Osteoblast (primary cell): ENCODE results near the gene KLHDC7B. TPM values are rescaled to one million over a fixed set of nuclear protein-coding genes. Genes with fewer than 3 reads are reported as not detected.

Experiments used
- DNase-seq: peaks from one replicate; pipeline ENCODE4 v3.0.0; 2011; ENCODE audit warnings: low spot score, mixed read lengths; ENCODE audit not compliant: insufficient read length; ENCODE audit errors: missing footprints
- H2AFZ ChIP-seq: 2 replicates; pipeline ENCODE4 v1.6.0; 2011; ENCODE audit warnings: mild to moderate bottlenecking, low read length
- H3K27ac ChIP-seq: 2 replicates; pipeline ENCODE4 v1.5.1; 2011; ENCODE audit warnings: mild to moderate bottlenecking, low read depth, low read length, moderate library complexity
- H3K27me3 ChIP-seq: 2 replicates; pipeline ENCODE4 v1.6.0; 2012; ENCODE audit warnings: mild to moderate bottlenecking, control low read depth, inconsistent platforms, low read length, moderate library complexity; ENCODE audit not compliant: insufficient read depth
- H3K36me3 ChIP-seq: 2 replicates; pipeline ENCODE4 v1.5.1; 2011; ENCODE audit warnings: mild to moderate bottlenecking, low read length, control low read depth, moderate library complexity; ENCODE audit not compliant: insufficient read depth
- H3K4me1 ChIP-seq: 2 replicates; pipeline ENCODE4 v1.5.1; 2011; ENCODE audit warnings: mild to moderate bottlenecking, low read length, control low read depth, moderate library complexity; ENCODE audit not compliant: insufficient read depth
- H3K4me2 ChIP-seq: 2 replicates; pipeline ENCODE4 v1.6.0; 2011; ENCODE audit warnings: mild to moderate bottlenecking, low read length; ENCODE audit not compliant: insufficient read depth
- H3K4me3 ChIP-seq: fragments of 200-600 bp; sonication (generic); 3 replicates; pipeline ENCODE4 v1.5.1; 2012; ENCODE audit warnings: mild to moderate bottlenecking, low read length, inconsistent platforms; ENCODE audit not compliant: insufficient read depth
- H3K79me2 ChIP-seq: 2 replicates; pipeline ENCODE4 v1.6.0; 2012; ENCODE audit warnings: mild to moderate bottlenecking, low read length, control low read depth, inconsistent platforms; ENCODE audit not compliant: insufficient read depth
- H3K9me3 ChIP-seq: 2 replicates; pipeline ENCODE4 v1.5.1; 2011; ENCODE audit warnings: low read depth, low read length, control low read depth
- H4K20me1 ChIP-seq: 2 replicates; pipeline ENCODE4 v1.6.0; 2012; ENCODE audit warnings: mild to moderate bottlenecking, low read length, control low read depth; ENCODE audit not compliant: insufficient read depth
- CTCF ChIP-seq: IDR thresholded peaks from 2 replicates; pipeline ENCODE4 v1.5.1; 2011; ENCODE audit warnings: mild to moderate bottlenecking, low read depth, low read length, moderate library complexity; ENCODE audit errors: extremely low read depth
- total RNA-seq: library from RNA; depleted of rRNA; stranded (reverse); fragments of >200 nt; gene quantifications from 2 replicates; pipeline ENCODE4 v1.2.3, GENCODE V29; 2012

Gene KLHDC7B
- total RNA-seq, 1 donor, result 0.72 TPM

DNA sequence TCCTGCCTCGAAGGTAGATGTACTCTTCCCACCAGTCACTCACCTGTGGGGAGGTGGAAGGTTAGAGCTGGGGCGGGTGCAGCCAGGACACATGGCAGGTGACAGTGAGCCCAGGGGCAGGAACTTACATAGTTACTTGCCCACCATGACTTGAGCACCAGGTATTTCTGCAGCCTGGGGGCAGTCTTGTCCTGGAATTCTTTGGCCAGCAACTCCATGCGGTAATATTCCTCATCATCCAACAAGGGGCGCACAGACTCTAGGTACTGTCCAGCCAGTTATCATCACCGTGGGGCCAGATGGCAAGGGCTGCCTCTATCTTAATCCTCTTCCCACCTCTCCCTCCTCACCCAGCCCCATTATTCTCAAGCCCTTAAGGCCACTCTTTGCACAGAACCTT, 30.4 kb downstream of the KLHDC7B start:
- peak; percentile 90 for DNase-seq
- Histone ChIP-seq H3K4me3 (no peak overlapping the region), H3K9me3 (no peaks in the 10 kb centered on the region), H3K4me2 (no peak overlapping the region), H3K79me2 (no peaks in the 10 kb centered on the region), H3K27me3 (no peaks in the 10 kb centered on the region), H3K36me3 (peaks cover 7% of the 10 kb centered on the region), H3K4me1 (peaks cover 11% of the 10 kb centered on the region), H3K27ac (no peak overlapping the region), H2AFZ (no peak overlapping the region), H4K20me1 (no peaks in the 10 kb centered on the region)
- TF ChIP-seq CTCF, result peak; percentile 41

DNA sequence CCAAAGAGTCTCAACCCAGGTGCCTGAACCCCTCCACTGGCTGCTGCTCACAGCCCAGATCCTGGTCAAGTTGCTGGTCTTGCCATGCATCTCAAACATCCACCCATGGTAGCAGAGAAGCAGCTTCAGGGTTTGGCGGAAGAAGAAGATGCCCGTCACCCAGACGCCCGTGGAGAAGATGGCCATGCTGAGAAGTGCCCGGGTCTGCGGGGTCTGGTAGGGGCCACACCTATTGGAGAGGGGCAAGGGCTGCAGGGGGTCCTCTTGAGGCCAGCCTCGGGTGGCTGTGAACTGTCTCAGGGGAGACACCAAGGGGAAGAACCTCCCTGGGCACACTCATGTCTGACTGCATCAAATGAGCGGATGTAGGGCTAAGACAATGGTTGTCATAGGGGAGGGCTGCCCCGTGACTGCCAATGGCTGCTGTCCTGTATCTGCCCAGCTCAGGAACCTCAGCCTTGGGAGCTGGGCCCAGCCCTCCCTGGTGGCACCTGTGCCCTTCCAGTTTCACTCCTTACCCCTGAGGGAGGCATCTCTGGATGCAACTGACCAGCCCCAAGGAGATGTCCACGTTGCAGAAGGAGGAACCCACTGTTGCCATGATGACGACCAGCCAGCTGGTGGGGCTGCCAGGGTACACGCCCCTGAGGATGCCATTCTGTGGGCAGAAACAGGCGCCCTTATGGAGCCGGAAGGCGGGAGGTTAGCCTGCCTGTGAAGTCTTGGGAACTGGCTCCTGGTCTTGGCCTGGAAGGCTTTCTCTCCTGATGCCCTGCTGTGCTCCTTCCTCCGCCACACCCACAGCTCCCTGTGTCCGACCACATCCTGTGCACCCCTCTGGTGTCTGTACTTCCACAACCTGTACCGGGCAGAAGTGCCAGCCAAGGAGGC, 31.4 kb downstream of the KLHDC7B start:
- peaks cover 7% of the 10 kb centered on the region for H3K36me3 ChIP-seq
- no peaks in the 10 kb centered on the region for H3K9me3 ChIP-seq
- DNase-seq, result peak; percentile 89
- H2AFZ ChIP-seq, result no peak overlapping the region
- H3K4me1 ChIP-seq, result peaks cover 17% of the 10 kb centered on the region
- no peaks in the 10 kb centered on the region for H3K27me3 ChIP-seq
- H3K4me2 ChIP-seq, result no peak overlapping the region
- no peaks in the 10 kb centered on the region for H4K20me1 ChIP-seq
- TF ChIP-seq CTCF, result no peak
- H3K27ac ChIP-seq, result no peak overlapping the region
- peaks cover 8% of the 10 kb centered on the region for H3K79me2 ChIP-seq
- no peak overlapping the region for H3K4me3 ChIP-seq

DNA sequence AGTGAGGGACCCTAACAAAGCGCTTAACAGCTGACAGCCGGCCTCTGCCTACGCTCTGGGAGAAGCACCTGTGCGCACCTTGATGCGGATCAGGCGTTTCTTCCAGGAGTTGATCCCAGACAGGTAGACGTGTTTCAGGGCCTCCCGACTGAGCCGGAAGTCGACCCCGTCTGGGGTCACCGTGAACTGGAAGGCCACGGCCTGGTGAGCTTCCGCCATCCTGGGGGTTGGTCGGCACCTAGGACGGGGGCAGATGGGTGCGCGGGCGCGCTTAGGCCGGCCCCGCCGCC, 31.9 kb downstream of the KLHDC7B start:
- Histone ChIP-seq H3K79me2 (peaks cover 8% of the 10 kb centered on the region), H2AFZ (no peak overlapping the region), H3K27ac (no peak overlapping the region), H3K4me3 (no peak overlapping the region), H4K20me1 (no peaks in the 10 kb centered on the region), H3K4me1 (peaks cover 18% of the 10 kb centered on the region), H3K4me2 (no peak overlapping the region), H3K27me3 (no peaks in the 10 kb centered on the region), H3K9me3 (no peaks in the 10 kb centered on the region), H3K36me3 (peaks cover 7% of the 10 kb centered on the region)
- DNase-seq, result peak; percentile 30
- TF ChIP-seq CTCF, result no peak

- peaks cover 8% of the 10 kb centered on the region for H3K79me2 ChIP-seq
- no peaks in the 10 kb centered on the region for H3K9me3 ChIP-seq
- TF ChIP-seq CTCF, result no peak
- H3K27ac ChIP-seq, result no peak within 1 kb of the TSS
- no peak within 1 kb of the TSS for H2AFZ ChIP-seq
- H4K20me1 ChIP-seq, result no peaks in the 10 kb centered on the region
- H3K4me2 ChIP-seq, result peak within 1 kb of the TSS; percentile 55
- H3K27me3 ChIP-seq, result no peaks in the 10 kb centered on the region
- H3K36me3 ChIP-seq, result peaks cover 7% of the 10 kb centered on the region
- H3K4me1 ChIP-seq, result peaks cover 18% of the 10 kb centered on the region
- DNase-seq, result peak; percentile 96
- H3K4me3 ChIP-seq, result peak within 1 kb of the TSS; percentile 55
Observed at GRCh38 chr22:50577987-50578775, 32.5 kb downstream of the KLHDC7B start, which contains the start of gene CPT1B. Gene CPT1B, minus strand, starts transcription at chr22:50578427. Its CDS starts 512 bp downstream, at chr22:50577915.
